HG03432 (cell line): ENCODE results near the gene ZNG1E.
"Not testable (repeated sequence)": the region's sequence is repeated elsewhere in the genome, so short reads cannot be mapped to it uniquely, and the experiment has no call there.

Source experiments
- ATAC-seq: cut with Tn5 transposase; IDR thresholded peaks from one replicate; pipeline ENCODE4 v1.9.1; 2021; ENCODE audit warnings: mild to moderate bottlenecking, moderate library complexity; ENCODE audit not compliant: unreplicated experiment

Gene ZNG1E

GRCh38 chr9:65675589-65676021 is at the start of gene ZNG1E:
Gene ZNG1E, plus strand, starts transcription at chr9:65675928. Its CDS starts 49 bp downstream, at chr9:65675977.
- not testable (repeated sequence) for ATAC-seq

GRCh38 chr9:65673579-65673978 is 2.1 kb upstream of the ZNG1E start:
- ATAC-seq: not testable (repeated sequence)

- not testable (repeated sequence) for ATAC-seq
Observed at GRCh38 chr9:65675018-65675417, 710 bp upstream of the ZNG1E start.

DNA sequence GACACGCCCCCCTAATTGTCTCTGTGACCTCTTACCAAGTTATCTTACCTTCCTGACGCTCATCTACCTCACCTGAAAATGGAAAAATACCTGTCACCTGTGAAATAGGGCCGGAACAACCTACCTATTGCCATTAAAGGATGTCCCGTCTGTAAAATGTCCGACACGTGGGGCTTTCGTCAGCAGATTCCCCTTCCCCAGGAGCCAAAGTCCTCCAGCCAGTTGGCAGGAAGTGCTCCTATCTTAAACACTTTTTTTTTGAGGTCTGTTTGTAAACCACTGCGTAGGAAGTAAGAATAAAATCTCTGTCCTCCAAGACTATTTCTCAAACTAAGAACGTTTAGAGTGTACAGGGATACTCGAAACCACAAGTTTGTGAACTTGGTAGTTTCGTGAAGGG is 661 bp downstream of the ZNG1E start:
- not testable (repeated sequence) for ATAC-seq

DNA sequence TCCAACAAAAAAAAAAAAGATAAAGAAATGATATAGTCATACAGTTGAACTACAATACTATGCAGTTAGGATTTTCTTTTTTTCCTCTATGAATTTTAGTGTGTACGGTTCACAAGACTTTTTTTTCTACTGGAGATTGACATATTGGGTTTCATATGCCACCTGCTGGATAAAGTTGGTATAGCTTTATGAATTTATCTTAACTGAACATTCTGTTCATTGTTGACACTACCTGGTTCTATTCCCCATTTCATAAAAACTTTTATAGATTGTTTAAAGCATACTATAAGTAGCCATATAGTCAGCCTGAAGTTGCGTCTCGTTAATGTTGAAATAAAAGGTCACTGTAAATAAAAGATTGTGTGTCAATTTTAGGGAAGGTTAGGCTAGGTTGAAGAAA is 2.8 kb downstream of the ZNG1E start:
- not testable (repeated sequence) for ATAC-seq

- ATAC-seq: not testable (repeated sequence)
Observed at GRCh38 chr9:65703550-65703949, 27.8 kb downstream of the ZNG1E start.

DNA sequence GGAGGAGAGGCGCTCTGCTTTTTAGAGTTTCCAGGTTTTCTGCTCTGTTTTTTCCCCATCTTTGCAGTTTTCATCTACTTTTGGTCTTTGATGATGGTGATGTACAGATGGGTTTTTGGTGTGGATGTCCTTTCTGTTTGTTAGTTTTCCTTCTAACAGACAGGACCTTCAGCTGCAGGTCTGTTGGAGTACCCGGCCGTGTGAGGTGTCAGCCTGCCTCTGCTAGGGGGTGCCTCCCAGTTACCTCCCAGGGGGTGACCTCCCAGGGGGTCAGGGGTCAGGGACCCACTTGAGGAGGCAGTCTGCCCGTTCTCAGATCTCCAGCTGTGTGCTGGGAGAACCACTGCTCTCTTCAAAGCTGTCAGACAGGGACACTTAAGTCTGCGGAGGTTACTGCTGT is 38.7 kb downstream of the ZNG1E start:
- ATAC-seq: not testable (repeated sequence)

GRCh38 chr9:65737096-65737564 is 61.4 kb downstream of the ZNG1E start, which contains the start of gene FOXD4L4:
Gene FOXD4L4, plus strand, starts transcription at chr9:65737146. Its CDS starts 0 bp downstream, at chr9:65737146.
- not testable (repeated sequence) for ATAC-seq

- ATAC-seq: not testable (repeated sequence)
Observed at GRCh38 chr9:65738133-65738532, 62.4 kb downstream of the ZNG1E start.
